GM12892 (cell line): ENCODE results near the gene SLC25A30.

ENCODE experiments used
- POLR2A ChIP-seq: IDR thresholded peaks from 2 replicates; pipeline ENCODE4 v1.6.1; 2011; ENCODE audit warnings: low read depth, low read length, control low read depth
- POLR2AphosphoS5 ChIP-seq: IDR thresholded peaks from 2 replicates; pipeline ENCODE4 v1.6.1; 2011; ENCODE audit warnings: low read depth, low read length, control low read depth

DNA sequence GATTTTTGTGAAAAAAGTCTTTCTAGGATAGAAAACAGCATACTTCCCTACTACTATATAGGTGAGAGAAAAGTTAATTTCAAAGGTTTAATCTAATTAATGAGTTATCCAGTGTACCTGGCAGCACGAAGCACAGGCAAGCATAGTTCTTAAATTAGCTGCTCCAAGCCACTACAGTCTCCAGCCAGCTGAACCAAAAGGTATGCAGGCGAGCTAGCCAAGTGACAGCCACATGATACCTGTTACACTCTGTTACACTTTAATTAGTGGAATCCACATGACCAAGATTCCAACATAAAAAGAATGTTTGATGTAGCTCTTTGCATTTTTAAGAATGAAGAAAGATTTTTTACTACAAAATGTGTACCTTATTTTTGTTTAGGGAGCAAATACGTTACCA is 15.5 kb downstream of the SLC25A30 start:
- no peak for TF ChIP-seq POLR2A
- TF ChIP-seq POLR2AphosphoS5: no peak
